Occipital lobe (tissue), 2 donors: ENCODE measurements around the gene CSKMT. TPM values are rescaled to one million over a fixed set of nuclear protein-coding genes. Genes with fewer than 3 reads are reported as not detected.
A peak's percentile ranks its signal among the peaks of the same experiment; 100 is the strongest.
"Not testable (repeated sequence)": the region's sequence is repeated elsewhere in the genome, so short reads cannot be mapped to it uniquely, and the experiment has no call there.

ENCODE experiments used
- DNase-seq: peaks from one replicate; lab custom pipeline; 2025; lab: John Stamatoyannopoulos, UW
- total RNA-seq: library from RNA; depleted of rRNA; stranded (reverse); fragments of >200 nt; gene quantifications from one replicate; pipeline ENCODE4 v1.2.3, GENCODE V29; 2014

The CSKMT gene
- total RNA-seq, 1 donor from 2014 or later: 11.5 TPM

DNA sequence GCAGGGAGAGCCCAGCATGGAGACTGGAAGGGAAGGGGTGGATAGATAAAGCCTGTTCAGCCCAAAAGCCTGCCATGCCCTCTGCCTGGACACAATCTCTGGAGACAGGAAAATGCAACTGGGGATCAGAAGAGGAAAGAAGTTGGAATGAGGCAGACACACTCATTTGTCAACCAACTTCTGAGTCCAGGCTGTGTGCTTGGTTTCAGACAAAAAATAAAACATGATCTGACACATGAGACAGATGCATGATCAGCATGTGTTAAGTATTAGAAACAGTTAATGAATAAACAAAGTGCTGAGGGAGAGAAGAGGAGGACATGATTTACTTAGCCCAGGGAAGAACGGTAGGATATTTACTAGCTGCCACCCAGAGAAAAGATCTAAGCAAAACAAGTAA, 23.4 kb downstream of the CSKMT start:
- no peak for DNase-seq

DNA sequence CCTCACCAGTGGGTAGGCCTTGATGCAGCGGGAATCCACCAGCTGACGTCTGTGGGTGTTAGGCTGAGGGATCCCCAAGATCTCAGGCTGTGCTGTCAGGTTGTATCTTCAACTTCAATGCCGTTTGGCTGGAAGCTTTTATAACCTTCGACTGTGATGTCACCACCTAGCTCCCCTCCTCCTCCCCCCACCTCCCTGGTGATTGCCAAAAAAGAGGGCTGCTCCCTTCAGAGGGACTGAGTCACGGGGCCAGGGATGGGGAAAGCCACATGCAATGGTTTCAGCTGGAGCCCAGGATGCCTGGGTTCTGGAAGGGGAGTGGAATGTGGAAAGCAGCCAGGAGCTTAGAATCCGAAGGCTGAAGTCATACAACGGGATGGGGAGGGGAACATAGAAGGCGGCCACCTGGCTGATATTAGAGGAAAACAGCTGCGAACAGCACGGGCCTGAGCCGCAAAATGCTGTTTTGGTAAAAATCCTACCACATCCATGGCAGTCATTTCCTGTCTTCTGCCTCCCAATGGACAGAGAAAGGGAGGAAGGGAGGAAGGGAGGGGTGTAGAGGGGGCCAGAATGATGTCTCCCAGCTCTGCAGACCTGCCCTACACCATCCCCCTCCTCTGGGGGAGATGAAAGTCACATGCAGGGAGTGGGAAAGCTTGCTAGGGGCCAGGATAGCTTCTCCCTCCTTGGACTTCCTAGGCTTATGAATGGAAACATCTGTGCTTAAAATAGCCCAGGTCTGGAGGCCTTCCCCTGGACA, 24.5 kb downstream of the CSKMT start, which contains the start of gene LRRN4CL:
Gene LRRN4CL, minus strand, starts transcription at position 110 of the 763 bp plus-strand sequence. CDS start 1,022 bp downstream, outside the sequence.
- peak; percentile 32 for DNase-seq

DNA sequence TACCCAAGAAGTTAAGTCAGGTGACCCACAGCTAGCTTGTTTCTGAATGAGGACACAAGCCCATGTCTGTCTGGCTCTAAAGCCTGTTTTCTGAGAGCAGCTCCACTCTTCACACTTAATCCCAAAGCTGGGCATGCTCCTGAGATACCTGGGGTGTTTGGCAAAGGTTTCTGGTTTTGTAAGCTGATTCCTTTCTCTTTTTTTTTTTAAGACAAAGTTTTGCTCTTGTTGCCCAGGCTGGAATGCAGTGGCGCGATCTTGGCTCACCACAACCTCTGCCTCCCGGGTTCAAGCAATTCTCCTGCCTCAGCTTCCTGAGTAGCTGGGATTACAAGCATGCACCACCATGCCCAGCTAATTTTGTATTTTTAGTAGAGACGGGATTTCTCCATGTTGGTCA, 28.5 kb downstream of the CSKMT start:
- not testable (repeated sequence) for DNase-seq

DNA sequence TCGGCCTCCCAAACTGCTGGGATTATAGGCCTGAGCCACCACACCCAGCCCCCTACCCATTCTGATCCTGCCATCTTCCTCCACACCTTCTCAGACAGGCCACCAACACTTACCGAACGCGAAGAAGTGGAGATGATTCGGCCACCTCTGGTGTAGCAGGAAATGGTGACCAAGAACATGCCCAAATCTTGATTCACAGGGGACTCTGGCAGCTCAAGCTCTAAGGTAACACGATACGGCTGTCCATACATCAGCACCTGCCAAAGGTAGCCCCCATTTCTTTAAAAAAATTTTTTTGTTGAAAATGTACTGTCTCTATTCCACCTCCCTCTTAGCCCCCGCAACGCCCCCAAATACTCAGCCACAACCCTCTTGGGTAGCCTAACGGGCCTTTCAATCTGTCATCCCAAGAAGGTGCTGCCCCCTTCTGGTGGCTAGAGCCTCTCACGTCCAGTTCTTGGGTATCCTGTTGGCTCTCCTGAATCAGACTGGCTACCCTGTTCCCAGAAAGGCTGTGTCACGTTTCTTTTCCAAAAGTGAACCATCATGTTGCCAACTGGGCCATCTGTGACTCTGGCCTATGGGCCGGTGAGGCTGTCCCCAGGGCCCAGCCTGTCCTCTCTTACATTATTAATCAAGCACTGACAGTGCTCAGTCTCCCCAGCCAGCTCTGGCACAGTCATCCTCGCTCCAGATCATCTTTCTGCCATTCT, 29.5 kb downstream of the CSKMT start:
- peak; percentile 46 for DNase-seq

DNA sequence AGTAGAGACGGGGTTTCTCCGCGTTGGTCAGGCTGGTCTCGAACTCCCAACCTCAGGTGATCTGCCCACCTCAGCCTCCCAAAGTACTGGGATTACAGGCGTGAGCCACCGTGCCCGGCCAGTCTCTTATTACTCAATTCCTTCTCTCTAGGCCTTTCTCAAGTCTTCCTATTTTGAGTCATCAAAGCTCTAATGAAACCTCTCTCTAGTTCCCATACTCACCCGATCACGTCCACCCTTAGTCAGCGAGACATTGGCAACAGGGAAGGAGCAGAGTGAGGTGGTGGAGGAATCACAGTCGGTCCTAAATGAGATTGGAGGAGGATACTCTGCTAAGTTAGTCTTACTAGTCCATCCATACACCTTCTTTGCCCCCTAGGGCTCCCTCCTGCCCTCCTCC, 37.1 kb downstream of the CSKMT start:
- no peak for DNase-seq

DNA sequence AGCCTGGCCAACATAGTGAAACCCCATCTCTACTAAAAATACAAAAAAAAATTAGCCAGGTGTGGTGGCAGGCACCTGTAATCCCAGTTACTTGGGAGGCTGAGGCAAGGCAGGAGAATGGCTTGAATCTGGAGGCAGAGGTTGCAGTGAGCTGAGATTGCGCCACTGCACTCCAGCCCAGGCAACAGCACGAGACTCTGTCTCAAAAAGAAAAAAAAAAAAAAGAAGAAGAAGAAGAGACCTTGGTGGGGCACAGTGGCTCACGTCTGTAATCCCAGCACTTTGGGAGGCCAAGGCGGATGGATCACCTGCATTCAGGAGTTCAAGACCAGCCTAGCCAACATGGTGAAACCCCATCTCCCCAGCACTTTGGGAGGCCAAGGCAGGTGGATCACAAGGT, 38.8 kb downstream of the CSKMT start:
- not testable (repeated sequence) for DNase-seq

DNA sequence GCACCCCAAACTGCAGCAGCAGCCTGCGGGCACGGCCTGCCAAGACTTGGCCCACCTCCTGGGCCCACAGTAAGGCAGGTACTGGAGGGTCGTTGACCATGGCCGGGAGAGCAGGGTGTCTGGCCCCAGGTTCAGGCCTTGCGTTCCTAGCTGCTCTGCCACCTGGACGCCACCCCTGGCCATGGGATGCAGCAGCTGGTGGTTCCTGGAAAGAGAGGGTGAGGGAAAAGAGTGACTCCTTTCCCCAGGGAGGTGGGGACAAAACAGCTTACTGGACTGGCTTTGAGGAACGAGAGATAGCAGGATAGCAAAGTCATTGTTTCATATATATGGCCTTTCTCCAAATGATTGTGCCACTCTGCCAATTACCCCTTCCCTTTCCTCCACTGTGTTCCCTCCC, 40.3 kb downstream of the CSKMT start:
- DNase-seq: no peak

DNA sequence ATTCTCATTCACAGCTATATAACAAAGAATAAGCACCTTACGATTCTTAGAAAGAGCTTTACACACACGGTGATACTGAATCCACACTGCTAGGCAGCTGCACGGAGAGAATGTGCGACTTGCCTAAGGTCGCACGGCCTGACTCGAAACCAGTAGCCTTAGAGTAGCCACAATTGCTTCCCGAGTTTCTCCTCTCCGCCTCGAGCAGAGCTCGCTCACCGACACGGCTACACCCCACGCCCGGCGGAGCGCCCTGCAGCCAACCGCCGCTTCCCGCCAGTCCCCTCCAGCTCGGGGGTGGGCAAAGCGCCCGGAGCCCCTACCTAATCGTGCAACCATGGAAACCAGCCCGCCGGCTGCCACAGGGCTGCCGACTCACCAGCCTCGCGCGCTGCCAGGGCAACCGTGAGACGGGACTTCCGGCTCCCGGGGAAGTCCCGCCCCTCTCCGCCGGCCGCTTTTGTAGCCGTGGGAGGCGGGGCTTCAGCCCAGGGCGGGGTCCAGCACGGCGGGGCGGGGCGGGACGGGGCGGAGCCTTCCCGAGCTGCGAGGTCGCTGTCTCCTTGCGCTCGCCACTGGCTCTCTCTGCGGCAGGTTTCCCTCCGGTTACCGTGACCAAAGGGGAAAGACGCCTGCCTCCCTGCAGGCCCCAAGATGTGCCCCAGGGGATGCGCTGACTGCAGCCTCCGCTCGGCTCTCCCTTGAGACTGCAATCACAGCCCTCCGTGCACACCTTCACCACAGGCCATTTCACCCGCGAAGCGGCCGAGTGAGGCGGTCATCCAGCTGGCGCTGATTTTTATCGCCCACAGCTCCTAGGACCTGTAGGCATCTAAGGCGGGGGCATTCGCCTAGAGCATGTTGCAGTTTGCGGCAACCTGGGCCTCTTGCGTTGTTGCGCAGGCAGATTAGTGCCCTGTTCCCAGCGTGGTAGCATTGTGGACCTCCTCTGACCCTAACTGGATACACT, 41.1 kb downstream of the CSKMT start:
- peak; percentile 94 for DNase-seq

DNA sequence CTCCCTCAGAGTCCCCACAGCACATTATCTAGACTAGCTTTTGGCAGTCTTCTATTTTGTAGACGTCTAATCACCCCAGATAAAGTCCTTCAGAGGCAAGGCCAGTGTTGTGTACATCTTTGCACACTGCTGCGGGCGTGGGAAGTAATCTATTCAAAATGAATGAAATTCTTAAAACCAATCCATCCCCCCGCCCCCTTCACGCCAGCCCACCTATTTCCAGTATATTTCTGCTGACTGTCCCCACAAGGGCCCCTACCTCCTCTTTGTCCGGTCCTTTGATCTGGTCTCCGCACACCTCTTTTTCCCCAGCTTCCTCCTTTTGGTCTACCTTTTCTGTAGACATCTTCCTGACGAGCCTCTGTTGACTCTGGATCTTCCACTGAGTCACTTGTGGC, 41.7 kb downstream of the CSKMT start:
- no peak for DNase-seq

DNA sequence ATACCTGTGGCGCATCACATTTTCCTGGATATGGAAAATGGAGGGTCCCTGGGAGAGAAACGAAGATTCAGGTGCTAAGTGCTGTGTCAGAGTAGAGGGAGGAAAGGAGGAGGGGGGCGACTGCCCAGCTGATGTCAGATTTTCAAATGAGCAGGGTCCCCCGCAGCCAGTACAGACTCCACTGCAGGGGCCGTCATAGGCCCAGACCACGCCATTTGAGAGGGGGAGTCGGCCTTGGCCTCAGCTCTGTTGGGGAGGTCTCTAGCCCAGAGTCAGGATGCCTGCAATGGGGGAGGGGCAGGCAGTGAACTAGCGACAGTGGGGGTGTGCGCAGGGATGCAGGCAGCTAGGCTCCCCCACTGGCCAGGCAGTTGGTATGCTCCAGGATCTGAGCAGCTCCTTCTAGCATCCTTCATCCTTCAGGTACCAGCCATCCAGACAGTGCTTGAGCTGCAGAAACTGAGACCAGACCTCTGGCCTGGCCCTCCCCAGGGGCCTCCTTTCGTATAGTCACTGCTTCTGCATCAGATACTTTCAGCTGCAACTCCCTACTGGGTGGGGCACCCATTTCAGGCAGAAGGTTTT, 42.3 kb downstream of the CSKMT start, which contains the start of the genes BSCL2 and GNG3:
Gene BSCL2, minus strand, starts transcription at position 148 of the 585 bp plus-strand sequence. CDS start 229 bp downstream, outside the sequence.
Gene GNG3, plus strand, starts transcription at position 400 of the 585 bp plus-strand sequence. CDS start 620 bp downstream, outside the sequence.
- DNase-seq: peak; percentile 92

DNA sequence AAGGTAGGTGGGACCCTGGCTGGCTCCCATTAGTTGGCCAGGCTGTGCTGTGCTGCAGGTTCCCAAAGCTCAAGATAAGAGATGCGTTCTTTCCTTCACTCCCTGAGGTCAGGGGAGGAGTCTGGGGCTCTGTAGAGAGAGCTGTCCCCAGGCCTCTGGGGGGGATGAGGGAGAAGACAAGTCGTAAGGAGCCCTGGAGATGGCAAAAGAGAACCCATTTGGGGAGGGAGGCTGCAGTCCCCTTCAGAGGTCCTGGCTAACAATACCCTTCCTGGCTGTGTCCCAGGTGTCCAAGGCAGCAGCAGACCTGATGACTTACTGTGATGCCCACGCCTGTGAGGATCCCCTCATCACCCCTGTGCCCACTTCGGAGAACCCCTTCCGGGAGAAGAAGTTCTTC, 43.3 kb downstream of the CSKMT start:
- DNase-seq: no peak

DNA sequence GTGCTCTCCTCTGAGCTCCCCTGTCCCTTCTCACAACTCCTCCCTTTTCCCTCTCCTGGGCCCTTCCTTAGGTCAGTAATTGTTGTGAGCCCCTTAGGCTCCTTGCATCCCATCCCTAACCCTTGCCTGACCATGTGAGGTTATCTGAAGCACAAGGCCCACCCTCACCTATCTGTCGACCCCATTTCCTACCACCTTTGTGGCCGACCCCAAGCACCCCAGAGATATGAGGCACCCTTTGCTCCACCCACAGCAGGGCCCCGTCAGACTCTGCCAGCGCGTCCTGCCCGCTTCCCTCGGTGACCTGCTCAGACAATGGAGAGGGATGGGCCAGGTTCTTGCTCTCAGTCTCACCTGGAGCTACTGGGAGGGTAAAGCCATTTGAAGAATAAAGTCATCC, 43.7 kb downstream of the CSKMT start:
- no peak for DNase-seq

DNA sequence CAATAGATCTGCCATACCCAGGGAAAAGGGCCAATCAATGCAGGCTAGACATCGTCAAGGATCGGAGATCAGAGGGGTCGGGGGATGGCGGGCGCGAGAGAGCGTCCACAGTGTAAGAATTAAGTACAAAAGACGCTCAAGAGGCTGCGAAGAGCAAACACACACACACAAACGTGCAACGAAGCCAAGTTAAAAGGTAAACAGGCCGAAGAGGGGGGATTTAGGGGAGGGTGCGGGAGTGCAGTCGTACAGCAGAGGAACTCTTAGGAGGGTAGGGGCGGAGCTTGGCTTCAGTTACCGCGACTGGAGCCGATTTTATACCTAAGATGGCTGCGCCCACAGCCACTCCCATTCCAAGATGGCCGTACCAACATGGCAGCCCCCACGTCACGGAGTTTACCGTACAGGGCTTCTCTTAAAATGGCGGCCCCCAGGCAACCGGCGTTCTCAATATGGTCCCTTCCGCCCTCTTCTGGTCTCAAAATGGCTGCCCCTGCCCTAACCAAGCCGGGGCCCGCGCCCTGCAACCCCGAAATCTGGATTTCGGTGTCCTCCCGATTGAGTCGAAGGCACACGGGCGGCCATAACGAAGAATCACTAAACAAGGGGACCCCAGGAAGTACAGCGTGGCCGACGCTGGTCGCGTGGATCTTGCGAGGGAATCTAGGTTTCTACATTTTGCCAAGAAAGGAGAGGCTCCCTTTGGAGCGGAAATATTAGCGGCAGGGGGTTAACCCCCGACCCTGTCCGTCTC, 44.3 kb downstream of the CSKMT start:
- DNase-seq: peak; percentile 93

DNA sequence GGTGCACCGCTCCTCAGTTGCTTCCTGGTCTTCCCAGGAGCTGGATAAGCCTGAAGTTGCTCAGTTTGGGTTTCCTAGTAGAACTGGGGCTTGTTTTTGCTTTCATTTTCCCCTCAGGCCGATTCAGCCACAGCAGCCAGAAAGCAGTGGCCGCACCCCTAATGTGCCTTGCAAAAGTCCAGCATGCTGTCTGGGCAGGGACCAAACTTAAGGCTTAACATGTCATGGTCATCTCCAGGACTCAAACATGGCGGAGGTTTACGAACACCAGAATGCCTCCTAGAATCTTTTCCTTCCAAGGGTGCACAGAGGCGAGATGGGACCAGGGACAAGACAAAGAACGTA, 44.9 kb downstream of the CSKMT start:
- DNase-seq: peak; percentile 33

DNA sequence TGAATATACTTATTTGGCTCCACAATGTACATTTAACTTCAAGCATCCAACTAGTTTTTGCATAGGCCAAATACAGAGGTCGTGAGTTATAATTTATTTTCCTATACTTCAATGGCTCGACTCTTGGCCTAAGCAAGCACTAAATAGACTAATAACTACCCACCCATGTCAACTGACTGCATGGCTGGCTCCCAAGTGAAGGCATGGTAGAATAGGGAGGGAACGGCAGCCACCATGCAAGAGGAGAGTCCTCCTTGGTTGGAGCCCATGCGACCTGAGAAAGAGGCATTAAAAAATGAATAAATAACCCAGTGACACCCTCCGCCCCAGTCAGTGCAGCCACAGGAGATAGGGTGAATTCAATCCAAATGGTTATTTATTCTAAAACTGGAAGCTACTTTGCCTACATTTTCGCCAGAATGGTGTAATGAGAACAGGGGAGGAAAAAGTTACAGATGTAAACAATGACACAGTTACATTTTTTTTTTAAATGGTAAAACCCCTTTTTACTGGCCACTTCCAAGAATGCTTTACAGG, 47.2 kb downstream of the CSKMT start:
- no peak for DNase-seq

DNA sequence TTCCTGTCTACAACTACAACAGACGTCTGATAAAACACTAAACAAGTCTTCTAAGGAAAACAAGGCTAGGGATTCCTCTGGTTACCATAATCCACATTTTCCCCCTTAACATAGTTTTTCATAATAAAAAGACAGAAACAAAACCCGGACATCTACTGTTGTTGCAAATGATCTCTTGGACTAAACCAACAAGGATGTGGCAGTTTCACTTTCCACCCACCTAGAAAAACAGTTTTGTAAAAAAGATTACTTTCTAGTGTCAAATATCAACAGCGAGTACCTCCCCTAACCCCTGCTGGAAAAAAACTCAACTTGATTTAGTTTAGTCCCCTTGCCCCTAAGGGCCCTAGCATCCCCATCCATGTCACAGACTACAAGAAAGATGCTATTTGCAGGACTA, 47.7 kb downstream of the CSKMT start:
- DNase-seq: no peak

DNA sequence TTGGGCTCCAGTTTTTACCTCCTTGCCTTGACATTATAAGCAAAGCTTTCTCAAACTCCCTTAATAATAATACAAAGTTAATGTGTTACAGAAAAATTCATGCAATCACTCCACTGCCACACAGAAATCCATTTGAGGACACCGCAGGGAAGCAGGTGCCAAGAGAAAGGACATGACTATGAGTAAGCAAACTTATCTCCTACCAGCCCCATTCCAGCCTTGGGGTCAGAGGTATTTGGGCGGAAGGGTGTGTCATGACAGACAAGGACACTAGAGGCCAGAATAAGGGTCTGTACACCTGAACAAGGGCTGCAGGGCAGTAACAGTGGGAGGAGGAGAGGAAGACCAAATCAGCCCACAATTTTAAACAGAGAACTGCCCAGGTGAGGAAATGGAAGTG, 48.2 kb downstream of the CSKMT start:
- DNase-seq: no peak

DNA sequence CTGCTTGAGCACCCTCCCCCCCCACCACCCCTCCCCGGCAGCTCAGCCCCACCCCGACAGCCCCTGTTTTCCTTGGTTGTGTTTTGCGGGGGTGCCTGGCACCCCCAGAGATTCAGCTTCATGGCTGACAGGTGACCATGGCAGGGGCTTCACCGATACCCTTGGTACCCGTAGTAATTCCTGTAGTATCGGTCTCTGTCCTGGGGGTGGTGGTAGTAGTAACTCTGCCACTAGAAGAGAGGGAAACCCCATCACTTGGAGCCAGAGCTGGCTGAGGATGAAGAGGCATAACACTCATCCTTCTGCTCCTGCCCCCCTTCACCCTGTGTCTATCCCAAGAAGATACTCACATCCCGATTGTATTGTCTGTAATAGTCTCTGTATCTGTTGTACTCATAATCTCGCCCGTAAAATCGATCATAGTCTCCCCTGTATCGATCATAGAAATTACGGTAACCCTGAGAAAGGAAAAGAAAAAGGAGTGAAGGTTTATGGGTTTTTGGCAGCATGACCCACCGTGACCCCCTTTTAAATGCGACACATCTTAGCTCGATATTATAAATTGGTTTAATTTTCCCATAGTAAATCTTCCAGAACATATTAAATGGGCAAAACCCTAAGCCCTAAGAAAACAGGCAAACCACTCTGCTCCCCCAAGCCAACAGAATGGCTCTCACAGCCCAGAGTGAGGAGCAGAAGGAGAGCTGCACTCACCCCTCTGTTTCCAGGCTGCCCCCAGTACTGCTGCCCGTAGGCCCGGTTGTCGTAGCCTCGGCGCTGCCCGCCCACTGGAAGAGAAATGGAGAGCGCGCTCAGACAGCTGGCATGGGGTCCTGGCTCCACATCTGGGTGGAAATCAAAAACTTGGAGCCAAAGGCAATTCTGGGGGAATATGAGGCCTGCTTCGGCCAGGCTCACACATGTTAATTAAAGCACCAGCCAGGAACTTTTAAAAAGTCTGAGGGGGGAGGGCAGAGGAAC, 50.3 kb downstream of the CSKMT start:
- DNase-seq: no peak

DNA sequence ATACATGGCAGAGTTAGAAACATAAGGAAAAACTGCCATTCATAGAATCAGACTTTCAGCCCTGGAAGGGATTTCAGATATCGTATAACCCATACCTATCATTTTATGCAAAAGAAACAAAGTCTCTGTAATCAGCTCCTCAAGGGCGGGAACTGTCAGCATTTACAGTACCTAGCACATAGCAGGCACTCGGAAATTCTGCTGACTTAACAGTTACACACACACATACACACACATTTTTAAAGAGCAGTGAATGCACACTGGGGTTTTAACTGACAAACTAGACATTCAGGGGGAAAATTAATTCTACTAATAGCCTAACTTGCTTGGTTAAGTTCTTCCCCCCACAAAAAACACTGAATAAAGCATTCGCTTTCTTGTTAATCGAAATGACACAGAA, 51.1 kb downstream of the CSKMT start:
- DNase-seq: no peak
